ENCODE measurements around the gene FGFR2.

GRCh38 chr10:121583258-121583657 is 15.0 kb downstream of the FGFR2 start:
- no peak for TF ChIP-seq CTCF (IDR thresholded peaks at IDR 0.05)
- no peak for TF ChIP-seq POLR2A (IDR thresholded peaks at IDR 0.05)
